Dedifferentiated amniotic fluid mesenchymal stem cell (primary cell): Measurements from ENCODE around the gene CKAP5.

Experiments used
- DNase-seq: peaks from one replicate; pipeline ENCODE4 v3.0.0-alpha.2; 2016; ENCODE audit errors: extremely low spot score

The CKAP5 gene

DNA sequence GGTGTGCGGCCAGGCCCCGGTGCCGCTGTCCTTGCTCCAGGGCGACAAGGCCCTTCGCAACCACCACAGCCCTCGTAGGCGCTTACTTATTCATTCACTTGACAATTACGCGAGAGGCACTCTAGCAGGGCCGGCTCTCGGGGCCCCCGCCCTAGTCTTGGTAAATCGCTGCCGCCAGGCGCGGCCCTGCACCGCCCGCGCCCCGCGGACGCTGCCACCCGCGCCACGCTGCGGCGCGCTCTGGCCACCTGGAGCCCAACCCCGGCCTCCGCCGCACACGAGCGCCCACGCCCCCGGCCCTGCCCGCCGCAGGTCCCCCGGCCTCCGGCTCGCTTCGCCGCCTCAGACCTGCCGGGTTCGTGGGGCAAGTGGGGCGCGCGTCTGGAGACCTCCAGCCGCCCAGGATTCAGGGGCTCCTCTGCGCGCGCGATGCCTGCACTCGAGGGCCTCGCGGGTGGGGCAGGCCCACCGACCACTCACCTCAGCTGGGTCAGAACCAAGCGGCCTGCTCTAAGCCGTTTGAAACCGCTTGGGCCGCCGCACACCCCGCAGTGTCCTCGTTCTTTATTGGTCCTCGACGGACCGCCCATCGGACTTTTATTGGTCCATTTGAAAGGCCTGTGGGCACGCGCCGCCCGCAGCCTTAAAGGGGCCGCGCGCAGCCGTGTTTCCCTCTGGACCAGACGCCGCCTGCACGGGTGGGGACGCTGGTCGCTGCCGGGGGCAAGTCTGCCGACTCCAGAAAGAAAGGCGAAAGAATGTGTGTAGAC lies at the start of gene CKAP5:
CKAP5 (minus strand) TSS at position 541 of the 770 bp plus-strand sequence. CDS start 25,049 bp downstream, outside the sequence.
- DNase-seq, result peak; percentile 86

DNA sequence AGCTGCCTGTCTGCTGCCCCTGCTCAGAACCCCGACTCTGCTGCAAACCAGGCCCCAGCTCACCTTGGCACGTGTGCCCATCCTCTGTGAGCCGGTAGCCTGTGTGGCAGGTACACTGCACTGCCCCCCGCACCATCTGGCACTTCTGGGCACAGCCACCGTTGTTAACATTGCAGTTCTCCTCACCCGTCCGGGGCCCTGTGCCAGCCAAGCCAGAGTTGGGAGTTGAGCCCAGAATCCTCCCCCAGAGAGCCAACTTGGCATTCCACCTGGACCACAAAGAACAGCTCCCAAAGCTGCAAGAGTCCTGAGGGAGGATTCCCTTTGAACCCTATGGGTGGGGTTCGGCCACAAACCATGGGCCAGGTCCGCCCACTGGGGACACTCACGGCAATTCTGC lies 49.7 kb upstream of the CKAP5 start:
- DNase-seq, result no peak

DNA sequence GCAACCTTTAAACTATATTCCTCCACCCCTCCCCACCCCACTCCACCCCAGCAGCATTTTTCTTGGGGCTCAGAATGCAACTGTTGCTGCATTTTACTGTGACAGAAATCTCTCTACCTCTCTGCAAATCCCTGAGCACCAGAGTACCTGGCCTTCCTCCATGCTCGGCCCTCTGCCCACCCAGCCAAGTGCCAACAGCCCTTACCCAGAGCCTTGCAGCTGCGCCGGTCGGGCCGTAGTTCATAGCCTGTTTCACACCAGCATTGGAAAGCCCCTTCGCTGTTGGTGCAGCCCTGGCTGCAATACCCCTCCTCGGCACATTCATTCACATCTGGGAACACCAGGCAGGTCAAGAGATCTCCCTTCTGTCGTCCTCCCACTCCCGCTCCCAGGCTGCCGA lies 48.9 kb upstream of the CKAP5 start:
- no peak for DNase-seq

DNA sequence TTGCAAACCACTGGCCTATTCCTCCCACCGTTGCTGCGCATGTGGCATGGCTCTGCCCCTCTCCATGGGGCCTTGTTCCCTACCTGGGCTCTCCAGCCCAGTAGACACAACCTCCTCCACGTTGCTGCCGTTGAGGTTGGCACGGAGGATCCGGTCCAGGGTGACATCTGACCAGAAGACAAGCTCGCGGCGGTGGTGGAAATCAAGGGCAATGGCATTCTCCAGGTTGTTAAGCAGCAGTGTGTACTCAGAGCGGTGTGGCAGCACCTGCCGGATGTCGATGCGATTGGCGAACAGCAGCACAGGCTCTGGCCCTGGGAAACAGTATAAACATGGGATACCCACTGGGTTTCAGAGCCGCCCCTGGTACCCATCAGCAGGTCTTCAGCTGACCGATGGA lies 48.4 kb upstream of the CKAP5 start:
- DNase-seq, result no peak

DNA sequence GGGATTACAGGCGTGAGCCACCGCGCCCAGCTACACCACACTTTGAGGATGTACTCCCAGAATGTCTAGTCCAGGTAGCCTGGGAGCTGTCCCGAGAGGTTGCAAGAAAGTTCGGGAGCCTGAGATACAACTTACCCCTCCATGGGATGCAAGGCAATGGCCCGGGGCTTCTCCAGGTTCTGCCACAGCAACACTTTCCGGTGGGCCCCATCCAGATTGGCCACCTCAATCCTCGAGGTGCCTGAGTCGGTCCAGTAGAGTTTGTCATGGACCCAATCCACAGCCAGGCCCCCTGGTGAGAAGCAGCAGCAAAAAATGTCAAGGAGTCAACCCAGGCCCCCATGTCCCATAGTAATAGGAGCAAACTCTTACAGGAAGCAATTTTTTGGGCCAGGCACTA lies 46.8 kb upstream of the CKAP5 start:
- no peak for DNase-seq

DNA sequence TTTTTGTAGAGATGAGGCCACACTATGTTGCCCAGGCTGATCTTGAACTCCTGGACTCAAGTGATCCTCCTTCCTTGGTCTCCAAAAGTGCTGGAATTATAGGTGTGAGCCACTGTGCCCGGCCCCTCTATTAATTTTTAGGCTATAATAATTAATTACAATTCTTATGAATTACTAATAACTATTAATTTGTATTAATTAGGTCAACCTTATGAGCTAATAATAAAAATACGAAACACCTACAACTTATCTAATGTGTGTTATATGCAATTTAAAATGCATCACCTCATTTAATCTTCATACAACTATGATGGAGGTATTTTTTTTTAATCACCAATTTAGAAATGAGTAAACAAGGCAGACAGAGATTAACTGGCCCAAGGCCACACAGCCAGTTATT lies 46.0 kb upstream of the CKAP5 start:
- no peak for DNase-seq

DNA sequence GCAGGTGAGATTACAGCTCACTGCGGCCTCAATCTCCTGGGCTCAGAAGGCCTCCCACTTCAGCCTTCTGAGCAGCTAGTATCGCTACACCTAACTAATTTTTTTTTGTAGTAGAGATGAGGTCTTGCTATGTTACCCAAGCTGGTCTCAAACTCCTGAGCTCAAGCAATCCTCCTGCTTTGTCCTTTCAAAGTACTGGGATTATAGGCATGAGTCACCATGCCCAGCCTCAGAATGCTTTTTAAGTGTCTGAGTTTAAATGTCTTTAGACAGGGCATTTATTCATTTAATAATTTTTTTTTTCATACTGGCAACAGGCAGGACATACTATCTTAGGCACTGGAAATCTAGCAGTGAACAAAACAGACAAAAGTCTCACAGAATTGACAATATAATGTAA lies 44.6 kb upstream of the CKAP5 start:
- DNase-seq, result no peak

DNA sequence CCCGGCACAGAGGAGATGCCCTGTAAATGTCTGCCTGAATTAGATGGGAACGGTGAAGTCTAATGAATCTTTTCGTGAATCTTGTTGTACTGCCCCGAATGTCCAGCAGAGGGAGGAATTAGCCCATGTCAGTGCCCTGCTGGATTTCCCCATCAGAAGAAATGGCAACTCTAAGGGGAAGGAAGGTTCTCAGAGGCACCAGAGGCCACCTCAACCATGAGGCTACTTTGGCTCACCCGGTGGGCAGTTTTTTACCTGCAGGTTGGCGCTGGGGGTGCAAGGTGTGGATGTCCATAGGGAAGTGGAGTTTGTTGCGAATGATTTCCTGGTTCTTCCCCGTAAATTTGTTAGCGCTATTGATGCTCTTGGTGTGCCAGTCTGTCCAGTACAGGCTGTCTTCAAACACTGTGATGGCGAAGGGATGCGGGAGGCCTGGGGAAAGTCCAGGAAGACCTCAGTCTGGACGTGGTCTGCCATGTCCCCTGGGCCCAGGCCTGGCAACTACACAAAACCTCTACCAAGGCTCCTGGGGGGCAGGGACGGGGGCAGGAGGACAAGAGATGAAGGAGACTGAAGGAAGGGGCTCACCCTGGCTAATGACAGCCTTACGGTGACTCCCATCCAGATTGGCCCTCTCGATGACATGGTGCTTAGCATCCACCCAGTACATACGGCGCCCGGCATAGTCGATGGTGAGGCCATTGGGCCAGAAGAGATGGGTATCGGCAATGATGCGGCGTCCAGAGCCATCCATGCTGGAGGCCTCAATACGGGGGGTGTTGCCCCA lies 43.8 kb upstream of the CKAP5 start:
- DNase-seq, result peak; percentile 66

DNA sequence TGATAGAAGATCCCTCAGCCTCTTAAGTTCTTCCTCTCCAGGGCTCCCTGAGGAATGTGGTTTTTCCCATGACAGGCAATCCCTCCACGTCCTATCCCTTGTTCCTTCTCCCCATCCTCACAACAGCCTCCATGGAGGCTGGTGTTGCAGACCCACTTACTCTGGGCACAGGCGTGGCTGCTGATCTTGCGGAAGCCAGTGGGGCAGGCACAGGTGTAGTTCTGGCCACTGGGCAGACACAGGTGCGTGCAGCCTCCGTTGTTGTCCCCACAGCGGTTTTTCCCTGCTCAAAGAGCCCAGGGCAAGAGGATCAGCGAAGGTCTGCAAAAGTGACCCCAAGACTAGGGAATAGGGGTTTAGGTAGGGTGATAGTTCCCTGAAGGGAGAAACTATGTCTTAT lies 43.2 kb upstream of the CKAP5 start:
- no peak for DNase-seq

DNA sequence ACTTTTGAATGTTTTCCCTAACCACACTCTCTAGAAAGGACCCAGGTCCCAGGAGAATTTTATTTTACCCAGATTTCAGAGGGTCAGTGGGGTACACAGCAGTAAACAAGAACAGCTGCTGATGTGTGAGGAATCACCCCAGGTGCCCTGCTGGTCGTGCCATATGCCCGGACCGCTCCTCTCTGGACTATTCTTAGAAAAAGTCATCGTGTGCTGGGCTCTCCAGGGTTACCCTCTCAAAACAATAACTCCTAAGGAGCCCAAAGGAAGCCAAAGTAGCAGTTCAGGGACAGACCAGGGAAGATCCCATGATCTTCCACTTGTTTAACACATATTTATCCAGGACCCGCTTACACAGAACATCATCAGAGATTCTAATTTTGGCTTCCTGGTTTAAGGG lies 42.6 kb upstream of the CKAP5 start:
- no peak for DNase-seq

DNA sequence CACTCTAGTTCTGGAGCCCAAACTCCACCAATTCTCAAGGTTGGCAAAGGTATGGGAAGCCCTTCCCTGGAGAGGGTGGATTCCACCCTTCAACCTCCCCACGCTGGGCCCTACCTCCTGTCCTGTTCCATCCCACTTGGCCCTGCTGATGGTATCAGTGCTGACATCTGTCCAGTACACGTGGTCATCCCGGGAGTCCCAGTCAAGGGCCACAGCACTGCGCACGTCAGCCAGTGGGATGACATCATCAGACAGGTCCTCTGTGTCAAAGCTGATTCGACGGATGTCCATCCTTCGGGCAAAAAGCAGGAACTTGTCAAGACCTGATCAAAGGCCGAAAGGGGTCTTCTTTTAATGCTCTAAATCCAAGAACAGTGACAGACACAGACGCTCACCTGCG lies 40.1 kb upstream of the CKAP5 start:
- no peak for DNase-seq

DNA sequence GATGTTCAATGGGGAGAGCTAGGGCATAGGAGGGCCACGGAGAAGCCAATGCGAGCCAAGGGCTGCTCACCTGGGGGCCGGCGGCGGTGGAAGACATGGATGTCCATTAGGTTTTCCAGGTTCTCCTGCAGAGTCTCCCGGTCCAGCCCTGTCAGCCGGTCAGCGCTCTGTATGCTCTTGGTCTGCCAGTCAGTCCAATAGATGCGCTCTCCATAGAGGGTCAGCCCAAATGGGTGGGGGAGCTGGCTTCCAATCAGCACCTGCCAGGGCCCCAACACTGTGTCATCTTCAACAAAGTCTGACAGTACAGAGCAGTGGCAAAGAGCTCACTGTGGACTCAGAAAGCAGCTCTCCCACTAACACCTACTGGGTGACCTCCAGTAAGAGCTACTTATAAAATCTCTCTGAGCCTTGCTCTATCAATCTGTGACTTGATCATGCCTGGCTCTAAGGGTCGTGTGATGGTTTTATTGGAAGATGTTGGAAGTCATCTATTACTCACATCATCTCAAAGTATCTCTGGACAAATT lies 33.0 kb upstream of the CKAP5 start:
- DNase-seq, result no peak

DNA sequence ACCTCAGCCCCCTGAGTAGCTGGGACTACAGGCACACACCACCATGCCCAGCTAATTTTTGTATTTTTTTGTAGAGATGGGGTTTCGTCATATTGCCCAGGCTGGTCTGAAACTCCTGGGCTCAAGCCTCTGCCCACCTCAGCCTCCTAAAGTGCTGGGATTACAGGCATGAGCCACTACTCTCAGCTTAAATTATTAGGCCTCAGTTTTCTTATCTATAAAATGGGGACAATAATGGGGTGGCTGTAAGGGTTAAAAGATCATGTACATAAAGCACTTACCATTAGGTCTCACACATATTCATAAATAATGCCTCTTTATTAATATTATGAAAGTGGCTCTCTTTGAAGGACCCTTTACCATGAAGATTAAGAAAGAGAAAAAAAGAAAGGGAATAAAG lies 31.5 kb upstream of the CKAP5 start:
- DNase-seq, result no peak

DNA sequence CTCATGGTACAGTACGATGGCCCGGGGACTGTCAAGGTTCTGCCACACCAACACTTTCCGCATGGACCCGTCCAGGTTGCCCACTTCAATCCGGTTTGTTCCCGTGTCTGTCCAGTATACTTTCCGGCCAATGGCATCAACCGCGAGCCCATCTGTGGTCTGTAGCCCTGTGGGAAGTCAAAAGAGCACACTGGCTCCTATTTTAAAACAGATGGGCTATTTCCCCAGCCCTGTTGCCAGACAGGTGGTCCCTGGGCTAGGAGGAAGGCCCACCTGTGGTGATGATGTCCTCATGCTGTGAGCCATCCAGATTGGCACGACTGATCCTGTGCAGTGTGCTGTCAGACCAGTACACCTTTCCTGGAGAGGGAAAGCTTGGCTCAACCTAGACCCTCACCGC lies 30.4 kb upstream of the CKAP5 start:
- no peak for DNase-seq

DNA sequence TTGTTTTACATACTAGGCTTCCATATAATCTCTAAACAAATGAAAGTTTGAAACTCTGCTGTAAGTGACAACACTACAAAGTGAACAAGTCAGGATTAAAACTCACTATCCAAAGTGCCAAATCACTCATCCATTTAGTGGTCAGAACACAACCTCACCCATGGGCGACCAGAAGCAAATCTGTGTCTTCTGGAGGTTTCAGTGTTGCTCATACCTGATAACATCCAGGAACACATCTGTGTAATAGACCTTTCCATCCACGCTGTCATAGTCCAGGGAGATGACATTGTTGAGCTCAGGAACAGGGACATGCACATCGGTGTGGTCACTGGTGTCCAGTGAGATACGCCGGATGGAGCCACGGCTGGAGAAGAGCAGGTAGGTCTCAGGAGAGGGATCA lies 28.5 kb upstream of the CKAP5 start:
- DNase-seq, result no peak

DNA sequence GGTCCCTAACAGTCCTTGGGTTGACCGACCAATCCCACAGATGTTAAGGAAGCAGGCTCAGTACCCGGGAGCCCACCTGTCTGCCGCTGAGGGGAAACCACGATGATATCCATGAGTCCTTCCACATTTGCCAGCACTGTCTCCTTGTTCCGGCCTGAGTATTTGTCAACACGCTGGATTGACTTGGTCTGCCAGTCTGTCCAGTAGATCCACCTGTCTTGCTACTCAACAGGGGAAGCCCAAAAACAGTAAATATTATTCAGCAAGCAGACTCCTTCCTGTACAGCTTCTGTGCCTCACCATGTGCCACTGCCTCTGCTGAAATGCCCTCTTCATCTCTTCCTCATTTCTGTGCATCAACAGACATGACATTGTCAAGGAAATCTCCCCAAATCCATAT lies 22.8 kb upstream of the CKAP5 start:
- DNase-seq, result no peak

DNA sequence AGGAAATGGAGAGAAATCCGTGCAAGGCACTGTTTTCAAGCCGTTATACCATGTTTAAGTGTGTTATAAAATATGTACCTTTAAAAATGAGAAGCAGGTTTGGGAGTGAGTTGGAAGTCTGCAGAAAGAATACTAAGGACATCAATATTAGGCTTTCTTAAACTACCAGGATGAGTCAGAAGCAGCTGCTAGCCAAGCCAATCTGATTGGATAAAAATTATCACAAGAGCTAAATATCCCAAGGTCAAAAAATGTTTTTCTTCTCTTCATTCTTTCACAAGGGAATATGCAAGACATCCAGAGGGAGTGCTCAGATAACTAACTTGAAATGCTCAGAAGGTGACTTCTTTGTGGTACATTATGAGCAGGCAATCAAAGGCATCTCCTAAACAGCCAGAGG lies 19.3 kb upstream of the CKAP5 start:
- DNase-seq, result peak; percentile 35

DNA sequence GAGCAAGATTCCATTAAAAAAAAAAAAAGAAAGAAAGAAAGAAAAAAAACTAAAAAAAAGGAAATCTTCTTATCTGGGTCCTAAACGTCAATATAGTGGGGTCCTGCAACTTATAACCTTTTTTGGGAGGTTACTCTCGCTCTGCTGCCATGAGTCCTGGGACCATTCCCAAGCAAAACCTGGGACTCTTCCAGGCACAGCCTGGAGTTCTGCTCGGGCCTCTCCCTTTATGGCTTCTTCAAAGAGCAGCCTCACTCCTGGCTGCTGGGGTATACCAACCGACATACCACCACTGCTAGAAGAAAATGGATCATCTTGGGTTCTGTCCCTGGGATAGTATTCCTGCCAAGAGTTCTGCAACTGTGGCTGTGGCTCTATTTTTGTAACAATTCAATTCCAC lies 14.1 kb upstream of the CKAP5 start:
- no peak for DNase-seq

DNA sequence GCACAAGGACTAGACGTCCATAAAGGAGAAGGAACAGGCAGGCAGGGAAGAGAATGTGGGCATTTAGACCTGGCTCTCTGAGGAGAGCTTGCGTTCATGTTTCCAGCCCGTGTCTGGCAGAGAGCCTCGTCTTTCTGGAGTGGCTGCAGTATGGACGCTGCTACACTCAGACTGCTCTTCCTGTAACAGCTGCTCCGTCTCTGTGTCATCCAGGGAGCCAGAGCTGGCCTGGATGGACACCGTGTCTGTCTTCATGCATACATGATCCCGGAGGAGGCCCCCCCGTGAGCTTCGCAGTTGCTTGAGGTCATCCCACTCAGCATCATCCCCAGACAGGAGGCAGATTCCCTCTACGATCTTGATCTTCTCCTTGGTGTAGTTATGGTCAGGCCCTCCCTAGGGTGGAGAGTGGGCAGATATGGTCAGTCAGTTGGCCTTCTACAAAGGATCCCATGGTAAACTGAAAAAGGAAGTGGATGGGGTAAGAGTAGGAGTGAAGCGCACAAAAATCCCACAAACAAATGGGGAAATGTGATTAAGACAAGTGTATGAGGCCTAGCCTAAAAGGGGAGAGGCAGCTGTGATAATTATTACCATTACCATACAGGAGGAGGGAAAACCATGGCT lies 13.0 kb upstream of the CKAP5 start:
- DNase-seq, result no peak

DNA sequence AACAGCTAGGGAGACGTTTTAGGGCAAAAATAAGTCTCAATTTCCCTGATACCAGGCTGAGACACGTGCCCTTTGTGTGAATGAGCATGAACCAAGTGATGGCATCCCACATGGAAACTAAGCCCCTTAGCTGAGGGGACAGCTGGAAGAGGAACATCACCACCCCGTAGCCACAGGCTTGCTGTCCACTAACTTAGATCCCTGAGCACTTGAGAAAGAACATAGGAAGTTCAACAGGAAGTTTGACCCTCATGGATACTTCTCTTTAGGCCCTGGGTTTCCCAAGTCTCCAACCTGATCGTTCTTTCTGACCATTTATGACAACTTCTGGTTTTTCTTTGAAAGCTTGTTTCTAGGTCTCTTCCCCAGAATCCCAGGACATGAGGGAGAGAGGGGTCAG lies 11.6 kb upstream of the CKAP5 start:
- DNase-seq, result no peak

DNA sequence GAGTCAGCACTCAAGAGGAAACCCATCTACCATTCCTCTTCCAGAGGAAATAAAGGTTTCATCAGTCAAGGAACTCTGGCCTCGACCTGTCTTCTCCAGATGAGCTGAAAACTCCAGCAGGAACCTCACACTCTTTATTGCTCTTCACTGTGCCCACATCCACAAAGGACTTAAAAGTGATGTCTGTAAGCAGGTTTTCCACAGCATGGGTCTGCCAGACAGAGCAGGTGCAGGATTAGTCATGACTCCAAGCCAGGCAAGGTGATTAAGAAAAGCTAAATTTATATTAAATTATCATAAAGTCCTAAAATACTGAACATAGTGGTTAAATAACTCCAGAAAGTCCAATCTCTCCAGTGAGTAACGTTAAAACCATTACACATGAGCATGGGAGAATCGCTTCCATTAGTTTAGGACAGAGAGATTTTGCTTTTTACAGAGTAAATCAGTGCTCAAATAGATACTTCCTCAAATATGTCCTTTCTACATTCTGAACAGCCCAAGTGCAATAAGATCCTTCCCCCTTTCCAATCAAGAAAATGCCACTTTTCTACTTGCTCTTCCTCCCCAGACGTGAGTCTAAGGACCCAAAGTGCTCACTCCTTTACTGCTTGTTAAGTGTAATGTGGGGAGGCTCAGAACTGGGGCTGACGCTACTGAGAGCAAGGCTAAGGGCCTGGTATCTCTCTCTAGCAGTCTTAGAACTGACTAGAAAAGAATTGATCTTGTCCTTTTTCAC lies 10.7 kb upstream of the CKAP5 start:
- no peak for DNase-seq

DNA sequence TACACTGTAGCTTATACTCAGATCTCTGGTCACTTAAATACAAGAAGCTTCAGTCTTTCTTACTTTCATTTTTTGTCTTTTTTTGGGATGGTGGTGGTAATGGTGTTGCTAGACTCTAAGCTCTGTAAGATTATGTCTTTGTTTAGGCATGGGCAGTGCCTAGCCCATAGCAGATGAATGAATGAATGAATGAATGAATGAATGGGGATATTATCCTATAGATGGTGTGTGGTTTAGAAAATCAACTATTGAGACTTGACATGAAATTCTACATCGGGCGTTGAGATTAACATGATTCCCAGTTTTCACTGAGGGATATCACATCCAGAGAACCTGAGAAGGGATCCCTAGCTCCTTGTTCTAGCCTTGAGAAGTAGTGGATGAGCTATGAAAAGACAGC lies 9.8 kb upstream of the CKAP5 start:
- no peak for DNase-seq
